ENCODE data around the gene VAV3. TPM values are rescaled to one million over a fixed set of nuclear protein-coding genes. Genes with fewer than 3 reads are reported as not detected.

Gene VAV3
- total and polyA plus RNA-seq, 10 of the 15 experiments (the other 5 are each of a cell fraction or from before 2014, with no cell fraction given) = 0.84 to 5.5 (median 3.4) TPM

- no peak for TF ChIP-seq E2F8 (IDR thresholded peaks at IDR 0.05; ENCODE audit: low read depth, partially characterized antibody)
Observed at GRCh38 chr1:107843989-107844388, 121.0 kb downstream of the VAV3 start (continued).

- Histone ChIP-seq H3K79me2 (ENCODE audit: control insufficient read depth, insufficient read depth, low read length) (no peaks in the 10 kb centered on the region), H3K9ac (ENCODE audit: control insufficient read depth, insufficient read depth, low read length) (no peak overlapping the region), H3K27me3 (replicated peaks in 1 of 2; ENCODE audit: control insufficient read depth in 2 of 2, insufficient read depth in 2 of 2, low read length in 1 of 2) (no peaks in the 10 kb centered on the region), H3K36me3 (ENCODE audit: control insufficient read depth in 2 of 2, insufficient read depth in 2 of 2, low read length in 1 of 2) (no peaks in the 10 kb centered on the region), H3K4me2 (ENCODE audit: control insufficient read depth, insufficient read depth) (0 out of 2 replicates have a peak overlapping the region, but pooled peaks have one; percentile 9), H2AFZ (ENCODE audit: control insufficient read depth, low read depth, low read length) (no peak overlapping the region), H3K9me3 (replicated peaks; ENCODE audit: control insufficient read depth, insufficient read depth, low read length) (no peaks in the 10 kb centered on the region; the same call in 2 of the 3 replicates), H3K4me1 (ENCODE audit: control insufficient read depth, insufficient read depth, low read length) (peaks cover 14% of the 10 kb centered on the region), H3K27ac (ENCODE audit: control insufficient read depth, insufficient read depth) (no peak overlapping the region), H3K4me3 (no peak overlapping the region), H4K20me1 (ENCODE audit: control insufficient read depth, insufficient read depth) (no peaks in the 10 kb centered on the region)
- WGBS (ENCODE audit: insufficient coverage, insufficient replicate concordance, low lambda C conversion rate, missing lambda C conversion rate) = 0% methylated on average over 2 of the region's 2 CpGs
- POLR2A ChIA-PET = no interaction called here
- FAIRE-seq (no peak), DNase-seq (ENCODE audit: low read depth, low spot score) (no peak), ATAC-seq (peak; percentile 58)
- no peak for TF ChIP-seq ZNF217 (IDR thresholded peaks at IDR 0.05)
- no peak for TF ChIP-seq ZSCAN29 (IDR thresholded peaks at IDR 0.05)
- TF ChIP-seq CHD2 (IDR thresholded peaks at IDR 0.05; ENCODE audit: borderline replicate concordance, low read depth, low read length) = no peak
- no peak for TF ChIP-seq NFYA (IDR thresholded peaks at IDR 0.05; ENCODE audit: borderline replicate concordance, low read depth, low read length)
- TF ChIP-seq GABPA (IDR thresholded peaks at IDR 0.05; ENCODE audit: low read depth) = no peak
- no peak for TF ChIP-seq SUPT20H (IDR thresholded peaks at IDR 0.05; ENCODE audit: borderline replicate concordance, control insufficient read depth, low read depth, low read length)
- TF ChIP-seq NFYB (IDR thresholded peaks at IDR 0.05; ENCODE audit: insufficient read depth, low read depth, low read length) = no peak
- TF ChIP-seq CBFB (IDR thresholded peaks at IDR 0.05; ENCODE audit: low read depth) = no peak
- no peak for TF ChIP-seq KAT2A (conservative IDR thresholded peaks at IDR 0.05; ENCODE audit: control insufficient read depth, low read depth, low read length)
- TF ChIP-seq EED (IDR thresholded peaks at IDR 0.05; ENCODE audit: low read depth) = no peak
- TF ChIP-seq SPI1 (IDR thresholded peaks at IDR 0.05; ENCODE audit: borderline replicate concordance, insufficient read depth, low read depth, low read length) = no peak
- TF ChIP-seq HDGF (IDR thresholded peaks at IDR 0.05) = no peak
- SMC1A ChIA-PET (ENCODE audit: uncharacterized antibody, unreplicated experiment) = interaction anchor here (0.9 kb wide), 1 partner anchor 62 kb away, joined by 4 read pairs; no protein-coding TSS in a partner anchor
- RAD21 ChIA-PET (ENCODE audit: unreplicated experiment) = interaction anchor here (1.0 kb wide), 1 partner anchor 47 kb away, joined by 3 read pairs; no protein-coding TSS in a partner anchor
- intact Hi-C loops (cut with micrococcal nuclease; ENCODE audit: unreplicated experiment) (loop anchor here (10.0 kb wide), 1 partner anchor 547 kb away; no protein-coding TSS in a partner anchor), in situ Hi-C loops (cut with MboI) (no loop called here)
- no TSS peak for BruUV-seq (replicated peaks)
- CTCF ChIA-PET = interaction anchor here (2.7 kb wide), 1 partner anchor 283 kb away, joined by 7 read pairs; no protein-coding TSS in a partner anchor
Observed at GRCh38 chr1:107842241-107842640, 122.7 kb downstream of the VAV3 start.

Data from GM12878 (cell line).